ENCODE data around the gene JOSD2.

DNA sequence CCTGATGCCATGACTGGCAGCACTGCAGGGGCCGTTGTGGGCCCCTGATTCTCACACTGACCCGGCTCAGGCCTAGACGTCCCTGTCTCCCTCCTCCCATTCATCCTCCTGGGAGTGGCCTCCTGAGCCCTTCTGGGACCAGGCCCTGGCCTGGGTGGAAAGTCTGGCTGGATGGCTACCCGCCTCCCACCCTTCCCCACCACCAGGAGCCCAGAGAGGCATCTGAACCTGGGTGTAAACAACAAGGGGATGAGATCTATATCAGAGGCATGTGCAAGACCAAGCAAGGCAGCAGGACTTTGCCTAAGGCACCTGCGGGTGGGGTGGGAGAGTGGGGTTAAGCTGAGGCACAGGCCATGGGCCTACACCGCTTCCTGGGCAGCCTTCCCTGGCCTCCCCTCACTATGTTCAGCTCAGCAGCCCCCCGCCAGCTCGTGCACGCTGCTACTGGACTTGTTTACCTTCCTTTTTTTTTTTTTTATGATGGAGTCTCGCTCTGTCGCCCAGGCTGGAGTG, 24.7 kb upstream of the JOSD2 start:
- TF ChIP-seq, protein P1, sequence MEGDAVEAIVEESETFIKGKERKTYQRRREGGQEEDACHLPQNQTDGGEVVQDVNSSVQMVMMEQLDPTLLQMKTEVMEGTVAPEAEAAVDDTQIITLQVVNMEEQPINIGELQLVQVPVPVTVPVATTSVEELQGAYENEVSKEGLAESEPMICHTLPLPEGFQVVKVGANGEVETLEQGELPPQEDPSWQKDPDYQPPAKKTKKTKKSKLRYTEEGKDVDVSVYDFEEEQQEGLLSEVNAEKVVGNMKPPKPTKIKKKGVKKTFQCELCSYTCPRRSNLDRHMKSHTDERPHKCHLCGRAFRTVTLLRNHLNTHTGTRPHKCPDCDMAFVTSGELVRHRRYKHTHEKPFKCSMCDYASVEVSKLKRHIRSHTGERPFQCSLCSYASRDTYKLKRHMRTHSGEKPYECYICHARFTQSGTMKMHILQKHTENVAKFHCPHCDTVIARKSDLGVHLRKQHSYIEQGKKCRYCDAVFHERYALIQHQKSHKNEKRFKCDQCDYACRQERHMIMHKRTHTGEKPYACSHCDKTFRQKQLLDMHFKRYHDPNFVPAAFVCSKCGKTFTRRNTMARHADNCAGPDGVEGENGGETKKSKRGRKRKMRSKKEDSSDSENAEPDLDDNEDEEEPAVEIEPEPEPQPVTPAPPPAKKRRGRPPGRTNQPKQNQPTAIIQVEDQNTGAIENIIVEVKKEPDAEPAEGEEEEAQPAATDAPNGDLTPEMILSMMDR (IDR thresholded peaks at IDR 0.05), result no peak
- TF ChIP-seq EP300 (IDR thresholded peaks at IDR 0.05), result no peak
